Ascending aorta (tissue), 2 donors: Measurements from ENCODE around the gene ILF2. TPM values are rescaled to one million over a fixed set of nuclear protein-coding genes. Genes with fewer than 3 reads are reported as not detected.
"Not testable (repeated sequence)": the region's sequence is repeated elsewhere in the genome, so short reads cannot be mapped to it uniquely, and the experiment has no call there.

Source experiments
- DNase-seq, 2 donors: peaks; one replicate each; pipeline ENCODE4 v3.0.0-alpha.2; 2019; ENCODE audit warnings: low spot score in 2 of 2
- H3K27ac ChIP-seq, 2 donors: fragments of 200-600 bp; sonication (generic); one replicate each; pipeline ENCODE4 v1.5.1; 2016 to 2017; ENCODE audit warnings: mild to moderate bottlenecking in 1 of 2
- H3K27me3 ChIP-seq: fragments of 200-600 bp; sonication (generic); one replicate; pipeline ENCODE4 v1.5.1; 2017
- H3K36me3 ChIP-seq, 2 donors: fragments of 200-600 bp; sonication (generic); one replicate each; pipeline ENCODE4 v1.5.1; 2016
- H3K4me1 ChIP-seq, 2 donors: fragments of 200-600 bp; sonication (generic); one replicate each; pipeline ENCODE4 v1.5.1; 2016 to 2017; ENCODE audit warnings: mild to moderate bottlenecking in 1 of 2
- H3K4me3 ChIP-seq, 2 donors: fragments of 200-600 bp; sonication (generic); one replicate each; pipeline ENCODE4 v1.5.1; 2016 to 2017; ENCODE audit warnings: mild to moderate bottlenecking in 1 of 2
- H3K9me3 ChIP-seq, 2 donors: fragments of 200-600 bp; sonication (generic); one replicate each; pipeline ENCODE4 v1.5.1; 2016
- intact Hi-C: fragments of 100-400 bp; cut with DNase I; formaldehyde crosslinking; loops from one replicate; pipeline ENCODE4 v1.15.1; 2023
- total RNA-seq: library from RNA; depleted of rRNA; stranded (reverse); fragments of >200 nt; gene quantifications from one replicate; pipeline ENCODE4 v1.1.0, GENCODE V29; 2016
- TF ChIP-seq, protein P1 (sequence below), 3 experiments: fragments of 200-600 bp in 2 of 3; fragments of 450-650 bp in 1 of 3; sonication (generic) in 2 of 3; IDR thresholded peaks; one replicate each; pipeline ENCODE4 v1.5.1; 2016 to 2019; ENCODE audit warnings: antibody characterized with exemption in 3 of 3, mild to moderate bottlenecking in 1 of 3, moderate library complexity in 1 of 3

ILF2 gene
- 37.5 TPM for total RNA-seq

DNA sequence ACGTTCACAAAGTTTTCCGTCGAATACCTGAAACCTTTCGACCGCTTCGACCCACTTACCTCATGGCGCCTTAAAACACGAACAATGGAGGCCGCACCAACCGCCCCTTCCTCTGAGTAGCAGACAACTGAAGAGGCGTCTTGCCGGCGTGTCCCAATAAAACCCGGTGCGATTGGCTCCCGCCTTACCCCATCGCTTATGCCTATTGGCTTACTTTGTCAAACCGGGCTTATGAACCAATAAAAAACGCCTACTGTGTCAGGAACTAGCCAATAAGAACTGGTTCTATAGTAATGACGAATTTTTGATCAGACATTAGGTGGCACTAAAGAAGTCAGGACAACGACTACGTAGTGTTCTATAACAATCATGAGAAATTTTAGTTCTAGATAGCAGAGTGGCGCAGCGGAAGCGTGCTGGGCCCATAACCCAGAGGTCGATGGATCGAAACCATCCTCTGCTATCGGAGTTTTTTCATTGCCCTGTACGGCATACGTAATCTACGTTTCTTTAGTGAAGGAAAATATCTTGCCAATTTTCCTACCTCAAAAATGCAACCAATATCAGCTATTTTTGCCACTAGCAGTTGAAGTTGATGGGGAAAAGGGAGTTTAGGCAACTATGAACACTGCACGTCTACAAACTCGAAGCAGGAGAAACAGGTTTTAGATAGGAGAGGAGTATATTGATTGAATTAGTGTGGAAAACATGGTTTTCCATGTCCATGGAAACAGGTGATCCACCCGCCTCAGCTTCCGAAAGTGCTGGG lies at the start of gene ILF2:
Gene ILF2, minus strand, starts transcription at position 135 of the 769 bp plus-strand sequence. Its CDS starts 71 bp downstream, at position 64.
- H3K4me1 ChIP-seq, result peaks cover 0 to 8% of the 10 kb centered on the region in 2 donors
- no peaks in the 10 kb centered on the region for H3K9me3 ChIP-seq
- H3K27me3 ChIP-seq, result no peaks in the 10 kb centered on the region
- TF ChIP-seq, protein P1, sequence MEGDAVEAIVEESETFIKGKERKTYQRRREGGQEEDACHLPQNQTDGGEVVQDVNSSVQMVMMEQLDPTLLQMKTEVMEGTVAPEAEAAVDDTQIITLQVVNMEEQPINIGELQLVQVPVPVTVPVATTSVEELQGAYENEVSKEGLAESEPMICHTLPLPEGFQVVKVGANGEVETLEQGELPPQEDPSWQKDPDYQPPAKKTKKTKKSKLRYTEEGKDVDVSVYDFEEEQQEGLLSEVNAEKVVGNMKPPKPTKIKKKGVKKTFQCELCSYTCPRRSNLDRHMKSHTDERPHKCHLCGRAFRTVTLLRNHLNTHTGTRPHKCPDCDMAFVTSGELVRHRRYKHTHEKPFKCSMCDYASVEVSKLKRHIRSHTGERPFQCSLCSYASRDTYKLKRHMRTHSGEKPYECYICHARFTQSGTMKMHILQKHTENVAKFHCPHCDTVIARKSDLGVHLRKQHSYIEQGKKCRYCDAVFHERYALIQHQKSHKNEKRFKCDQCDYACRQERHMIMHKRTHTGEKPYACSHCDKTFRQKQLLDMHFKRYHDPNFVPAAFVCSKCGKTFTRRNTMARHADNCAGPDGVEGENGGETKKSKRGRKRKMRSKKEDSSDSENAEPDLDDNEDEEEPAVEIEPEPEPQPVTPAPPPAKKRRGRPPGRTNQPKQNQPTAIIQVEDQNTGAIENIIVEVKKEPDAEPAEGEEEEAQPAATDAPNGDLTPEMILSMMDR (IDR thresholded peaks at IDR 0.05), result peak in 2 of 3 experiments; percentile 26 to 31
- intact Hi-C loops, result loop anchor here (2.0 to 5.0 kb wide), 2 partner anchors 36 to 291 kb away; partner anchors contain the start of genes CHTOP and SLC39A1
- peaks cover 27 to 30% of the 10 kb centered on the region in 2 donors for H3K36me3 ChIP-seq
- peak; percentile 90 to 99 for DNase-seq
- peak within 1 kb of the TSS; percentile 79 to 81 for H3K4me3 ChIP-seq
- H3K27ac ChIP-seq, result peak within 1 kb of the TSS; percentile 88 to 90

DNA sequence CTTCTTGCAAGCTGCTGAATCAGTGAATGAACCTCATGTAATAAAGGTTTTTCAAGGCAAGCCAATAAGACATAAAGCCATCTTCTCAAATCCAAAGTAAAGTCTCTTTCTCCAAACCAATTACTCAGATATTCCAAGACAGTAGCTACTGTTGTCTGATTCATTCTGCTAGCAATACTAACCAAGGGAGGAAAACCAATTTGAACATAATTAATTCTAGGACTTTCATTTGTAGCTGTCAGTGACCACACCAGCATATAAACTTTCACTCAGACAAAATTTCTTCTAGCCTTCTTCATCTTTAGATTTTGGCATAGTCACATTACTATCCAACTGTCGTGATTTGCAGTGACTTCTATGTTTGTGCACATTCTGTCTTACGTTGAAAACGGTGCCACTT lies 46.5 kb upstream of the ILF2 start:
- no peak for DNase-seq
- TF ChIP-seq, protein P1 (IDR thresholded peaks at IDR 0.05), result no peak
- Histone ChIP-seq H3K36me3 (no peaks in the 10 kb centered on the region), H3K27ac (no peak overlapping the region), H3K27me3 (no peaks in the 10 kb centered on the region), H3K9me3 (no peaks in the 10 kb centered on the region), H3K4me1 (no peaks in the 10 kb centered on the region), H3K4me3 (no peak overlapping the region)
- intact Hi-C loops, result no loop called here

DNA sequence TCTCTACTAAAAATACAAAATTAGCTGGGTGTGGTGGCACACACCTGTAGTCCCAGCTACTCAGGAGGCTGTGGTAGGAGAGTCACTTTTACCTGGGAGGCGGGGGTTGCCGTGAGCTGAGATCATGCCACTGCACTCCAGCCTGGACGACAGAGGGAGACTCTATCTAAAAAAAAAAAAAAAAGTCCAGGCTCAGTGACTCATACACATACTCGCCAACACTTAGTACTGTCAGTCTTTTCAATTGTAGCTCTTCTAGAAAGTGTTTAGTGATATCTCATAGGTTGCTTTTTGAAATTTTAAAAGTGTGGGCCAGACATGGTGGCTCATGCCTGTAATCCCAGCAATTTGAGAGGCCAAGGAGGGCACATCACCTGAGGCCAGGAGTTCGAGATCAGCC lies 45.4 kb upstream of the ILF2 start:
- H3K4me1 ChIP-seq, H3K36me3 ChIP-seq, intact Hi-C loops, H3K9me3 ChIP-seq, H3K27ac ChIP-seq, H3K27me3 ChIP-seq, DNase-seq, H3K4me3 ChIP-seq: not testable (repeated sequence)

DNA sequence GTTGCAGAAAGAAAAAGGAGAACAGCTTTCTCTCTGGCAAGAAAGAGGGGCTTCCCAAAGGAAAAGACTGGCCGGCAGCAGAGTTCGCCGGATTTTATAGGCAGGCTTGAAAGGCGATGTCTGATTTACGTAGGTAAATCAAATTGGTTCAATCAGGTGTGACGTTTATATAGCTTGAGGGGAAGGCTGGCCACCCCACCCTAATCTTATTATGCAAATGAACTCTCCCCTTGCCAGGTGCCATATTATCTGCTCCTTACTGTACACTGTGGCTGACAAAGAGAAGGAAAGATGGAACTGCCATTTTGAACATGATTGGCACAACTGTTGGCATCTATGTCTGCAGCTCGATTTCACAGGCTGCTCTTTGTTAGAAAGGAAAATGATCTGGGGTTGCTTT lies 40.2 kb upstream of the ILF2 start:
- DNase-seq, result no peak
- TF ChIP-seq, protein P1 (IDR thresholded peaks at IDR 0.05), result no peak
- Histone ChIP-seq H3K4me1 (no peaks in the 10 kb centered on the region), H3K27ac (no peak overlapping the region), H3K9me3 (no peaks in the 10 kb centered on the region), H3K27me3 (no peaks in the 10 kb centered on the region), H3K36me3 (no peaks in the 10 kb centered on the region), H3K4me3 (no peak overlapping the region)
- intact Hi-C loops, result no loop called here

DNA sequence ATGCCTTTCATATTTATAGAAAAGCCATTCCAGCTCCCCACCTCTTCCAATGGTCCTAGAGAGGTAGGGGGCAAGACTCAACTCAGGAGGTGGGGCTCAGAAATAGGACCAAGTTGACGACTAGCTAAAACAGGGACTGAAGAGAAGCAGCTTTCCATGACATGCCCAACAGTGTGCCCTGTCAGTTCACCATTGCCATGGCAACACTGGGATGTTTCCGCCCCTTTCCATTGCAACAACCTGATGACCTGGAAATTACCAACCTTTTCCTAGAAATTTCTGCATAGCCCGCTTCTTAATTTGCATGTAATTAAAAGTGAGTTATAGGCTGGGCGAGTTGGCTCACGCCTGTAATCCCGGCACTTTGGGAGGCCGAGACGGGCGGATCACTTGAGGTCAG lies 34.7 kb upstream of the ILF2 start:
- TF ChIP-seq, protein P1 (IDR thresholded peaks at IDR 0.05), result no peak
- H3K9me3 ChIP-seq, result no peaks in the 10 kb centered on the region
- no peaks in the 10 kb centered on the region for H3K27me3 ChIP-seq
- no peak for DNase-seq
- intact Hi-C loops, result no loop called here
- no peak overlapping the region for H3K27ac ChIP-seq
- H3K36me3 ChIP-seq, result no peaks in the 10 kb centered on the region
- no peak overlapping the region for H3K4me3 ChIP-seq
- no peaks in the 10 kb centered on the region for H3K4me1 ChIP-seq

DNA sequence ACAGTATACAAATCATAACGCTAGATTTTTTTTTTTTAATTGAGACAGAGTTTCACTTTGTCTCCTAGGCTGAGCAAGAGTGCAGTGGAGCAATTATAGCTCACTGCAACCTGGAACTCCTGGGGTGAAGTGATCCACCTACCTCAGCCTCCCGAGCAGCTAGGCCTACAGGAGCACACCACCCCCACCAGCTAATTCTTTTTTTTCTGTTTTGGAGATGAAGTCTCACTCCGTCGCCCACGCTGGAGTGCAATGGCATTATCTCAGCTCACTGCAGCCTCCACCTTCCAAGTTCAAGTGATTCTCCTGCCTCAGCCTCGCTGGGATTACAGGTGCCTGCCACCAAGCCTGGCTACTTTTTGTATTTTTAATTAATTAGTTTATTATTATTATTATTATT lies 29.0 kb upstream of the ILF2 start:
- H3K27me3 ChIP-seq, result no peaks in the 10 kb centered on the region
- TF ChIP-seq, protein P1 (IDR thresholded peaks at IDR 0.05), result no peak

More for the DNA sequence above, 29.0 kb upstream of the ILF2 start:
- DNase-seq, result no peak
- H3K4me3 ChIP-seq, result no peak overlapping the region
- H3K4me1 ChIP-seq, result peaks cover 16 to 33% of the 10 kb centered on the region in 2 donors
- H3K9me3 ChIP-seq, result no peaks in the 10 kb centered on the region
- peak overlapping the region; percentile 99 to 100 for H3K27ac ChIP-seq
- H3K36me3 ChIP-seq, result no peaks in the 10 kb centered on the region
- intact Hi-C loops, result no loop called here
